ENCODE data around the gene PPIB. TPM values are rescaled to one million over a fixed set of nuclear protein-coding genes. Genes with fewer than 3 reads are reported as not detected.

Gene PPIB
- polyA plus RNA-seq: 100 to 1,000 TPM; 865 to 973 (median 950) TPM

- no peaks in the 10 kb centered on the region for H3K9me3 Mint-ChIP-seq
- peaks cover 1 to 5% (median 3%) of the 10 kb centered on the region in 3 donors for H3K27me3 Mint-ChIP-seq (ENCODE audit: low read depth in 3 of 3)
- peaks cover 43 to 49% of the 10 kb centered on the region in 2 donors for H3K4me1 Mint-ChIP-seq
- peak within 1 kb of the TSS; percentile 89 to 99 (median 96) for H3K27ac Mint-ChIP-seq
- peak within 1 kb of the TSS; percentile 84 to 91 (median 86) for H3K4me3 Mint-ChIP-seq
- DNase-seq: peak; percentile 98
- H3K36me3 Mint-ChIP-seq: peaks cover 11 to 23% (median 12%) of the 10 kb centered on the region in 3 donors
These were observed at the start of gene PPIB for GRCh38 chr15:64162869-64163658. TSS of gene PPIB (minus strand) at chr15:64163022. CDS start at chr15:64162986, 36 bp downstream.

- H3K9me3 Mint-ChIP-seq: no peaks in the 10 kb centered on the region
- H3K27ac Mint-ChIP-seq: peak overlapping the region in 2 of 6 donors; percentile 3 to 46
- DNase-seq: no peak
- no peak overlapping the region for H3K4me3 Mint-ChIP-seq
- H3K27me3 Mint-ChIP-seq (ENCODE audit: low read depth in 3 of 3): no peaks in the 10 kb centered on the region
- H3K4me1 Mint-ChIP-seq: peaks cover 0 to 15% of the 10 kb centered on the region in 2 donors
- H3K36me3 Mint-ChIP-seq: peaks cover 4 to 20% (median 19%) of the 10 kb centered on the region in 3 donors
These were observed 48.9 kb upstream of the PPIB start for GRCh38 chr15:64211696-64212095.

GRCh38 chr15:64210371-64210770 is 47.5 kb upstream of the PPIB start:
- Mint-ChIP-seq H3K27ac (no peak overlapping the region), H3K4me3 (no peak overlapping the region), H3K36me3 (peaks cover 4 to 20% (median 19%) of the 10 kb centered on the region in 3 donors), H3K4me1 (peaks cover 0 to 15% of the 10 kb centered on the region in 2 donors), H3K27me3 (ENCODE audit: low read depth in 3 of 3) (no peaks in the 10 kb centered on the region), H3K9me3 (no peaks in the 10 kb centered on the region)
- no peak for DNase-seq

GRCh38 chr15:64209680-64210334 is 47.0 kb upstream of the PPIB start:
- Mint-ChIP-seq H3K4me1 (peaks cover 0 to 15% of the 10 kb centered on the region in 2 donors), H3K4me3 (no peak overlapping the region), H3K27me3 (ENCODE audit: low read depth in 3 of 3) (no peaks in the 10 kb centered on the region), H3K9me3 (no peaks in the 10 kb centered on the region), H3K27ac (no peak overlapping the region), H3K36me3 (peaks cover 4 to 20% (median 19%) of the 10 kb centered on the region in 3 donors)
- DNase-seq: peak in 2 of 3 donors; percentile 3 to 12

DNA sequence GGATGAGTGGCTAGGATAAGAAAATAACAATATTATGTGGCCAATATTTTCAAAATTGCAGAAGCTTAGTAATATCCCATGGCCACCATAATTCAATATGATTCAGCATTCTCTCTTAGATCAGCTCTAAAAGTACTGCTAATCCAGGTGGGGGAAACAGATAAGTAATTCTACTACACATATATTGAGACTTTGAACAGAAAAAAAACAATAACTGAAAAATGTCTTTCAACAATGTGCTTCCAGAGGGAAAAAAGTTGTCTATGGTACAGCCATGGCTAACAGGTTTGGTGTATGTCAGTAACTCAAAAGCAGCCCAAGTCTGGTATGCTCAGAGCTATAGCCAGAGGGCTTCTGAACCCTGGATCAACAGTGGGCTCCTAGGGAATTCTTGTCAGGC is 42.4 kb upstream of the PPIB start:
- Mint-ChIP-seq H3K36me3 (peaks cover 12 to 27% (median 19%) of the 10 kb centered on the region in 3 donors), H3K9me3 (no peaks in the 10 kb centered on the region), H3K4me3 (no peak overlapping the region), H3K4me1 (peaks cover 0 to 6% of the 10 kb centered on the region in 2 donors), H3K27ac (no peak overlapping the region), H3K27me3 (ENCODE audit: low read depth in 3 of 3) (no peaks in the 10 kb centered on the region)
- DNase-seq: no peak

DNA sequence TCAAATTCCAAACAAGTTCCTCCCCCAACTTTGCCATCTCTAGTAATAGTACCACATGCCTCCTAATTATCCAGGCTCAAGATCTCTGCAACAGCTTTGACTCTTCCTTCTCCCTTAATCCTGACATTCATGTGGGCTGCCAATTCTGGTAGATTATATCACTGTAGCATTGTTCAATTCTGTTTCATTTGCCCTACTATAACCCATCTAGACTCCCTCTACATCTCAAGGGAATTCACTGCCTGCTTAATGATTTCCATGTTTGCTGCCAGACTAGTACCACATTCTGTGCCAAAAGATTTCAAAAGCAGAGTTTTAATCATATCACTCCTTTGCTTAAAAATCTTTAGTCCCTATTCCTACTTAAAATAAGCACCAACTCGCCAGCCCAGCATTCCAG is 34.6 kb upstream of the PPIB start:
- Mint-ChIP-seq H3K27me3 (ENCODE audit: low read depth in 3 of 3) (no peaks in the 10 kb centered on the region), H3K9me3 (no peaks in the 10 kb centered on the region), H3K4me3 (no peak overlapping the region), H3K27ac (no peak overlapping the region), H3K36me3 (peaks cover 10 to 41% (median 13%) of the 10 kb centered on the region in 3 donors), H3K4me1 (no peaks in the 10 kb centered on the region)
- no peak for DNase-seq

DNA sequence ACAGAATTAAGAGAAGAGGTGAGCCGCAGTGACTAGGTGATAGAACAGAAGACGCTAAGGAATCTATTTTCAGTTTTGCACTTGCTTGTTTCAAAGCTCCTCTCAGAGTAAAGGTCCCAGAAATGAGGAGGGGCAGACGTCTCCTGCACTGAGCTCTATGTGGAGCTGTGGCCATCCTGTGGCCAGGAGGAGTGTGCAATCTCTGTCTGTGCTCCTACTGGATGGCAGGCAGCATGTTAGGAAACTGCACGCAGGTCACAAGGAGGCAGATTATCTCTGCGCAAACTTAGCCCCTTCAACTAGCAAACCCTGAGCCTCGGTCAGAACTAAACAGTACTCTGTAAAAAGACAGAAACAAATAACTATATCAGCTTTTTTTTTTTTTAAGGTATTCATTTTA is 31.1 kb upstream of the PPIB start:
- no peak overlapping the region for H3K27ac Mint-ChIP-seq
- no peaks in the 10 kb centered on the region for H3K9me3 Mint-ChIP-seq
- H3K4me3 Mint-ChIP-seq: no peak overlapping the region
- H3K36me3 Mint-ChIP-seq: peaks cover 6 to 33% (median 12%) of the 10 kb centered on the region in 3 donors
- DNase-seq: no peak
- H3K4me1 Mint-ChIP-seq: no peaks in the 10 kb centered on the region
- no peaks in the 10 kb centered on the region for H3K27me3 Mint-ChIP-seq (ENCODE audit: low read depth in 3 of 3)

GRCh38 chr15:64191971-64192830 is 29.4 kb upstream of the PPIB start:
- Mint-ChIP-seq H3K27ac (no peak overlapping the region), H3K27me3 (ENCODE audit: low read depth in 3 of 3) (no peaks in the 10 kb centered on the region), H3K9me3 (no peaks in the 10 kb centered on the region), H3K4me1 (no peaks in the 10 kb centered on the region), H3K36me3 (peaks cover 6 to 31% (median 16%) of the 10 kb centered on the region in 3 donors), H3K4me3 (no peak overlapping the region)
- DNase-seq: no peak

GRCh38 chr15:64187396-64188191 is 24.8 kb upstream of the PPIB start:
- Mint-ChIP-seq H3K4me3 (peak overlapping the region in 1 of 5 donors; percentile 79), H3K27me3 (ENCODE audit: low read depth in 3 of 3) (no peaks in the 10 kb centered on the region), H3K9me3 (no peaks in the 10 kb centered on the region), H3K4me1 (no peaks in the 10 kb centered on the region), H3K27ac (peak overlapping the region in 3 of 6 donors; percentile 59 to 86 (median 64)), H3K36me3 (peaks cover 7 to 19% (median 17%) of the 10 kb centered on the region in 3 donors)
- DNase-seq: no peak

GRCh38 chr15:64185146-64185911 is 22.5 kb upstream of the PPIB start:
- no peak for DNase-seq
- no peak overlapping the region for H3K27ac Mint-ChIP-seq

GRCh38 chr15:64182859-64183370 is 20.1 kb upstream of the PPIB start:
- no peak for DNase-seq
- H3K4me3 Mint-ChIP-seq: no peak overlapping the region
- H3K4me1 Mint-ChIP-seq: no peaks in the 10 kb centered on the region
- H3K27ac Mint-ChIP-seq: no peak overlapping the region
- no peaks in the 10 kb centered on the region for H3K9me3 Mint-ChIP-seq
- peaks cover 0 to 1% (median 0%) of the 10 kb centered on the region in 3 donors for H3K27me3 Mint-ChIP-seq (ENCODE audit: low read depth in 3 of 3)
- H3K36me3 Mint-ChIP-seq: peaks cover 10 to 30% (median 14%) of the 10 kb centered on the region in 3 donors

More at GRCh38 chr15:64185146-64185911, 22.5 kb upstream of the PPIB start:
- no peaks in the 10 kb centered on the region for H3K4me1 Mint-ChIP-seq
- peaks cover 7 to 25% (median 19%) of the 10 kb centered on the region in 3 donors for H3K36me3 Mint-ChIP-seq
- no peaks in the 10 kb centered on the region for H3K27me3 Mint-ChIP-seq (ENCODE audit: low read depth in 3 of 3)
- no peaks in the 10 kb centered on the region for H3K9me3 Mint-ChIP-seq
- no peak overlapping the region for H3K4me3 Mint-ChIP-seq

DNA sequence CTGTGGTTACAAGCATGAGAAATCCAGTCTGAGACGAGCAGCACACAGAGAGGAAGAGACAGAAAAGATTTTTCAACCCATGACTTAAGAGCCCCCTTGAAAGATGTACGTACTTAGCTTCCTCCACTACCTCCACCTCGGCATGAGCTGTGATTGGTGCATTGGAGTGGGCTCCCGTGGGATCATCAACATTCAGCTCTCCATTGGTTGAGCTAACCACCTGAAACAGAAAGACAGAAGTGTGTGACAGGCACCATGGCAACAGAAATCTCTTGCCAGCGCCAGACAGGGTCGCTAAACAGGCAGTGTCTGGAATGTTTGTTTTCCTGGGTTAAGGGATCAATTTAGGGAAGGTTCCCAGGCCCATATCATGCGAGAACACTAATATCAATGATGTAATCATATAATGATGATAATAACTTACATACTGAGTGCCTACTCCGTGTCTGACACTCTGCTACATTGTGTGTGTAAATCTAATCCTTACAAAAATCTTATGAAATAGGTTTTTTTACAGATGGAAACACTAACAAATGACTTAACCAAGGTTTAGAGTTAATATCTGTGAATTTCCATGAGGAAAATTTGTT is 17.5 kb upstream of the PPIB start:
- H3K4me3 Mint-ChIP-seq: no peak overlapping the region
- H3K27ac Mint-ChIP-seq: no peak overlapping the region
- no peaks in the 10 kb centered on the region for H3K9me3 Mint-ChIP-seq
- peaks cover 0 to 1% (median 0%) of the 10 kb centered on the region in 3 donors for H3K27me3 Mint-ChIP-seq (ENCODE audit: low read depth in 3 of 3)
- no peak for DNase-seq
- peaks cover 16 to 41% (median 23%) of the 10 kb centered on the region in 3 donors for H3K36me3 Mint-ChIP-seq
- H3K4me1 Mint-ChIP-seq: no peaks in the 10 kb centered on the region

All from immature natural killer cell (primary cell).